HPDE6-E6E7 (cell line): ENCODE measurements around the gene MYO19.

Experiments
- DNase-seq: peaks from one replicate; pipeline ENCODE4 v3.0.0; 2011; ENCODE audit warnings: missing footprints; ENCODE audit errors: extremely low spot score

The MYO19 gene, protein sequence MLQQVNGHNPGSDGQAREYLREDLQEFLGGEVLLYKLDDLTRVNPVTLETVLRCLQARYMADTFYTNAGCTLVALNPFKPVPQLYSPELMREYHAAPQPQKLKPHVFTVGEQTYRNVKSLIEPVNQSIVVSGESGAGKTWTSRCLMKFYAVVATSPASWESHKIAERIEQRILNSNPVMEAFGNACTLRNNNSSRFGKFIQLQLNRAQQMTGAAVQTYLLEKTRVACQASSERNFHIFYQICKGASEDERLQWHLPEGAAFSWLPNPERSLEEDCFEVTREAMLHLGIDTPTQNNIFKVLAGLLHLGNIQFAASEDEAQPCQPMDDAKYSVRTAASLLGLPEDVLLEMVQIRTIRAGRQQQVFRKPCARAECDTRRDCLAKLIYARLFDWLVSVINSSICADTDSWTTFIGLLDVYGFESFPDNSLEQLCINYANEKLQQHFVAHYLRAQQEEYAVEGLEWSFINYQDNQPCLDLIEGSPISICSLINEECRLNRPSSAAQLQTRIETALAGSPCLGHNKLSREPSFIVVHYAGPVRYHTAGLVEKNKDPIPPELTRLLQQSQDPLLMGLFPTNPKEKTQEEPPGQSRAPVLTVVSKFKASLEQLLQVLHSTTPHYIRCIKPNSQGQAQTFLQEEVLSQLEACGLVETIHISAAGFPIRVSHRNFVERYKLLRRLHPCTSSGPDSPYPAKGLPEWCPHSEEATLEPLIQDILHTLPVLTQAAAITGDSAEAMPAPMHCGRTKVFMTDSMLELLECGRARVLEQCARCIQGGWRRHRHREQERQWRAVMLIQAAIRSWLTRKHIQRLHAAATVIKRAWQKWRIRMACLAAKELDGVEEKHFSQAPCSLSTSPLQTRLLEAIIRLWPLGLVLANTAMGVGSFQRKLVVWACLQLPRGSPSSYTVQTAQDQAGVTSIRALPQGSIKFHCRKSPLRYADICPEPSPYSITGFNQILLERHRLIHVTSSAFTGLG

DNA sequence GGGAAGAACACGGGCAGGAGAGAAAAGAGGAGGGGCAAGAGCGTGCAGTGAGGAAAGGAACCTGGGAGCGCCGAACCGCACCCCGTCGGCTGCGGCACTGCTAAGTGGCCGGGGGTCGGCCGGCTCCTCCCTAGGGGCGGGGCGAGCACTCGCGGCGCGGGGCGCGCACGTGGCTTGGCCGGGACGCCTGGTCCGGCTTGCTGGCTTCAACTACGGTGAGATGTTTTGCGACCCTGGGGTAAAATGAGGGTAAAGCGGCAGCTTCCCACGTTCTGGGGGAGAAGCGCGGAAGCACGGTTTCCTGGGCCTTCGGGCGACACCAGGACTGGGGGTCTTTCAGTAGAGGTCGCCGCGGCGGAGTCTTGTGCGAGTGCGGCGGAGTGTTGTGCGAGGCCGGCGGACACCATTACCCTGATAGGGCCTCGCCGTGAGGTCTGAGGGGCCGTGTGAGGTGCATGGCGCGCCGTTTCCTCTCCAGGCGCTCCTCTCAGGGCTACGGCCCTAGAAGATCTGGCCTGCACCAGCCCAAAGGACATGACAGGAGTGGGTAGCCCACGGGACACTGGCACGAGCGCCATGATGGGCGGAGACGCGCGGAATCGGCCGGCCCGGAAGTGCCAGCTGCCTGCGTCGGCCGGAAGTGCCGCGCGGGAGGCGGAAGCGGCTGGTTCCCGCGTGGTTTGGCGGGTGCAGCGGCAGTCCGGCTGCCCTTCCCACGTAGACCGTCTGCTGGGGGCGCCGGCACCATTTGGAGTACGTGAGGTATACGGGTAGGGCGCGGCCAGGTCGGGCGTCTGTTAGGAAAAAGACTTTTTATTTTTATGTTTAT is at the start of gene MYO19, which contains the start of gene PIGW:
Gene MYO19, minus strand, starts transcription at position 29 of the 829 bp plus-strand sequence. CDS start 2,330 bp downstream, outside the sequence.
Gene PIGW, plus strand, starts transcription at position 148 of the 829 bp plus-strand sequence. CDS start 2,115 bp downstream, outside the sequence.
- peak; percentile 90 for DNase-seq

DNA sequence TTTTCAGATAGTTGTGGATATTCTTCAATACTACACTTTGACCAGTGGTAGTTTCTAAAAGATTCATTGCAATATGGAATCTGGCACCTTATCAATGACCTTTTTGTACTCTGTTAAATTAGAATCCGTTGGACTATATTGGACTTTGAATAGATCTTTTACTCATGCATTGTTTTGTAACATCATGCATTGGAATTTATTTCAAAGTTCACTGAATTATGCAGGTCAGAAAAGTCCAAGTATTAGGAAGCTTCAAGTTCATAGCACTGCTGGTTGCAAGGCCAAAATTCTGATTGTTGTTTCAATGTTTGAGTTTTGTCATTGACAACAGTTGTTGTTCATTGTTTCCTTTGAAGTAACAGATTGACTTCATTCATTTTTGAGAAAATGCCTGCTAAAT is 49.1 kb upstream of the MYO19 start:
- no peak for DNase-seq

DNA sequence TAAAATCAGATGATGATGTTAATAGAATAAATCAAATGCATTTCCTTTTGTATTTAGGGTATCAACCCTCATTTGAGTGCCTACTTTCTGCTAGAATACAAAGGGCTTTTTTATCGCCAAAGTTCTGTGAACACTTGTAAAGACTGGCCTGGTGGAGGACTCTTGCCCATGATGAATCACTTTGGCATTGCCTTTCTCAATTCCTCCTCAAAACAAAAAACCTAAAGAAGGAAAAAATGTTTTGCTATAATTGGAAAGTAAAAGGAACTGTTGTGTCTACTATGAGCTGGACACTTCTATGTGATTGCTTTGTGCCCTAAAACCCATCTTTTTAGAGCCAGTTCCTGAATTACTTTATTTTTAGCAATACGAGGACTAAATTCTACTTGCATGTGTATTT is 44.0 kb upstream of the MYO19 start:
- DNase-seq = no peak

DNA sequence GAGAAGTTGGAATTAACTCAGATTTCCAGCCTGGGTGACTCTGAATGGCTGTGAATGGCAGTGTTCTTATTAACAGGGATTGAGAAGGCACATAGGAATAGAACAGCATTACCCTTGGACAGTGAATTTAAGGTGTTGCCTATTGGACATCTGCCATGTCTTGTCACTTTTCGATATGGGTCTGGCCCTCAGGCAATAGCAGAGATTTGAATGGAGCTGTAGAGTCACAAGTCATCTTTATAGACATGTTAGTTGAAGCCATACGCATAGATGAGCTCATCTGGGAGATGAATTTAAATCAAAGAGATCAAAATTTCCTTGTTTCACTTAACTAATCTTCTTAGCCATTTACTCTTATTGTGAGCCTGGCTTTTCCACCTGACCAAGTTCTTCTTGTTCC is 42.1 kb upstream of the MYO19 start:
- no peak for DNase-seq

DNA sequence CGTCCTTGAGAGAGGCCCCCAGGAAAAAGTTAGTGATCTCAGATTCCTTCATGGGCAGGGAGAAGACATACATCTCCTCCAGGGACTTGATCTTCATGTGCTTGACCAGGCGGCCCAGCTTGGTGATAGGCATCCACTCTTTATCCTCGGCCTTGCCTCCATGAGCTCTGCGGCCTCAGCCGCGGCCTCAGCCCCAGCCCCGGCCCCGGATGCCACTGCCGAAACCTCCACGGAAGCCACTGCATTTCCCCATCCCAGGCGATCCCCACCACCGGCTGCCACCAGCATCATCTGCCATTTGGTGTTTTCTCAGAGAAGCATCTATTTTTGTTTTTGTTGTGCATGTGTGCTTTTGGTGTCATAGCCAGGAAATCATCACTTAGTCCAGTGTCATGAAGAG is 40.4 kb upstream of the MYO19 start:
- no peak for DNase-seq

DNA sequence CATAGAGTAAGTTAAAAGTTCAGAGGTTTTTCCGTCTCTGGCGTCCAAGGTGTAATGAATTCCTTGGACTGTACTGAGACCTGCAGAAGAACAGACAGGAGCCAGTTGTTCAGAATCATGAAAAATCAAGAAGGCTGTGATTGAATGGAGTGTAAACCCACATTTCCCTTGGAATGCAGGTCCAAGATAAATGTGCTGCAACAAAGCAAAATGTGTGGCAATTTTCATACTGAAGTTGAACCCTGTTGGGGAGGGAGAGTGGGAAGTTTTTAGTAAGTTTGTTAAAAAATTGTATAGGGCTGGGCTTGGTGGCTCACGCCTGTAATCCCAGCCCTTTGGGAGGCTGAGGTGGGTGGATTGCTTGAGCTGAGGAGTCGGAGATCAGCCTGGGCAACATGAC is 31.4 kb upstream of the MYO19 start:
- DNase-seq = no peak

DNA sequence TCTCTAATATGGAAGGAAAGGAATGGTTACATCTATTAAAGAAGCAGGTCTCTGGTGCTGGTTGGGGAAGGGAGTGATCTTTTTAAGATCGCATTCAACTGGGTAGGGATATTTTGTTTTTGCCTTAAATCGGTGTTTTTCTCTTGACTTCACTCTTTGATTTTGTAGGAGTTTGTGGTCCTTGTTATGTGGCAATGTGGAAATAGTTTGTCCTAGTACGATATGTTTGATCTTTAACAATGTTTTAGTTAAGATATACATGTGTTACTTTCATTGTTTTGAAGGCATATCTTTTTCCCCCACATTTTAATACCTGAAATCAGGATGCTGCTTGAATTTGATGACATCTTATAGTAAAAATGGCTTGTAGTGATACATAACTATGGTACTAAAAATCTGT is 18.8 kb upstream of the MYO19 start:
- DNase-seq = no peak

DNA sequence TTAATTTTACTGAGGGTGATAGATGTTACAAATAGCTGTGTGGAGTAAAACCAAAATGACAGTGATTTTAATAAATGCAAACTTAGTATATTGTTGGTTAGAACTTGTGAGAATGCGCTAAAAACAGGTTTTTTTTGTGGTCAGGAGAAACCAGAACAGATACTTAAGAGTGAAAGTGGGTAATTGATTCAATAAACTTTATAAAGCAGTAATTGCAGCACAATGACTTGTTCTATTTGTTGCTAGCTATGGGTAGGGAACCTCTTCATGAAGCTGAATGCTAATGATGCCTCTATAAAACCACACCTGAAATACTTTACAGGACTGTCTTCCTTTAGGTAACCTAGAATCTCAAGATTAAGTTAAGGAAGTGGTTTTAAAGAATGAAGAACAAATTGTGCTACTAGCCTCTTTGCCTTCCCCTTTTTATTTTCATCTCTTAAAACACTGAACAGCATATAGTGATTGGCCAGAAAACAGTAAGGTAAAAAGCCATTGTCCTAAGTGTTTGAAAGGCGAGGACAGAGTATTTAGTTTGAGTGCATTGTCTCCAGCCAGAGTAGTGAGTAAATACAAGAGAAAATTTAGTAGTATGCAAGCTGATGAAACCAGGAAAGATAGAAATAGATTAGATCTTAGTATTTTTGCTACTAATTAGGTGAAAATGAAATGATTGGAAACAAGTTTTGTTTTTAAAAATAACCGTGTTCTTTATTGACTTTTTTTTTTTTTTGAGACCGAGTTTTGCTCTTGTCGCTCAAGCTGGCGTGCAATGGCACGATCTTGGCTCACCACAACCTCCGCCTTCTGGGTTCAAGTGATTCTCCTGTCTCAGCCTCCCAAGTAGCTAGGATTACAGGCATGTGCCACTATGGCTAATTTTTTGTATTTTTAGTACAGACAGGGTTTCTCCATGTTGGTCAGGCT is 16.1 kb upstream of the MYO19 start:
- DNase-seq = no peak

DNA sequence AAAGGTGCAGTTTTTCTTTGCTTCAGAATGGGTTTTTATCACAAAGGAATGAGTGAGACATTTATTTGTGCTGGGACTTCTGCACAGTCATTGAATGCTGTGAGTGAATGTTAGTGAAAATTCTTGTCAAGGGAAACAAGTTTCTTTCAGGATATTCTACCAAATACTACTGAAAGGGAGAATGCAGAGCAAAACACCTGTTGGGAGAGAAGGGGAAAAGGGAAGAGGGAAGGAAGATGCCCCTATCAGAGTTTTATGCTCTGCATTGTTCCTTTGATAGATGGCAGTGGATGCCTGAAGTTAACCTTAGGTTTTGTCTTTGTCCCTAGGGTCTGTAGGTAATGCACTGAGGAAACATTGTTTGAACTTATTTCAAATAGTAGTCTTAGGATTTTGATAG is 13.1 kb upstream of the MYO19 start:
- DNase-seq = no peak

DNA sequence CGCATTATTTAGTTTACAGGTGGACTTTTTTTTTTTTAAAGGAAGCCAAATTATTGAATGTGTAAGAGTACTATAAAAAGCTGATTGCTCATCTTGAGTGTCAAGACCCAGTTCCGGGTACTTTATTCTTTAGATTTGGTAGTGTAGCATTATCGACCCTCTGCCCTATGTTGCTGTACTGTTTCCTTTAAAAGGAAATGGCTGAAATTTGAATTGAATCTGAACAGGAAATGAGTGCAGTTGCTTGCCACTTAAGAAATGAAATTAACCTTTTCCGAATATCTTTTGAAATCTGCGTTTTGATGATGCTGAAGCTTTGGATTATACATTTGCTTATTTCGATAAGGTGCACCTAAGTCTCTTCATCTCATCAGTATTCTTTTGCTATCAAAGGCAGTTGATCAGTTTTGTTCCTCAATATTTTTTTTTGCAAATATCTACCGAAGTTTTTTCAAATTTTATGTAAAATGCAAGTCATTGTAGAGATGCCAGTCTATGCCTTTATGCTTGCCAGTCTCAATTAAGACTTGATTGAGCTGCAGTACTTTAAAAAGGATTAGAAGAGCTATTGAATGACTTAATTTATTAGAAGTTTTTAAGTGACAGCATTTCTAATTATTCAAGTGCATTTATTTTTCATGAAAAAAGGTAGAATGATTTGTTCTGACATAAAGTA is 11.9 kb upstream of the MYO19 start:
- no peak for DNase-seq

DNA sequence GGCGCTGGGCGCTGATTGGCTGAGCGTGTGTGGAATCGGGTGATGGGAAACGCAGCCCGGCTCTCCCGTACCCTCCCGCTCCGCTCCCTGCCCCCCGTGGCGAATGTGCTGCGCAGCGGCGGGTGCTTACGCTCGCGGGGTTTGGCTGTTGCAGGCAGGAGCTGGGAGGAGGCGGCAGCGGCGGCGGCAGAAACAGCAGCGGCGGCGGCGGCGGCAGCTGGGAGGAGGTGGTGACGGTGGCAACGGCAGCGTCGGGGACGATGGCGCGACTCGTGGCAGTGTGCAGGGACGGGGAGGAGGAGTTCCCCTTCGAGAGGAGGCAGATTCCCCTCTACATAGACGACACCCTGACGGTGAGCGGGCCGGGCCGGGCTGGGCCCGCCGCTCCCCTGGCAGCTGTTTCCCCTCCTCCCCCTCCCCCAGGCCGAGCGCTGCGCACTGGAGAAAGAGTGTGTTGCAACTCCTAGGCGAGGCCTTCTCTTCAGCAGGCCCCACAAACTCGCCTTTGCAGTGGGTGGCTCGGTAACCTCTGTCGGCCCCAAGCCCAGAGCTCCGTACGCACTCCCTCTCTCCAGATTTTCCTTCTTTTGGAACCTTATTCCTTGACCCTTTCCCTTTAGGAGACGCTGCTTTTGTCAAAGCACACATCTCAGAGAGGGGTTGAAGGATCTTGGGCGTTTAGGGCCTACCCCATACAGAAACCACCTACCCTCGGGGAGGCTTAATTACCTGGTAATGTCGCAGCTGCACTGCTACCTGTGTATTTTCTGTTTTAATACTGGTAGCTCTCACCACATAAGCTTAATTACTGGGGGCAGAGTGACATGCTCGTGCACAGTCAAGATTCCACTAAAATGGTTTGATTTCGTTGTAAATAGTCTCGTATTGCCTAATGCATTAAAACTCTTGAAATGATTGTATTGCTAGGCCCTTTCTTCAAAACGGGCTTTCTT is 11.1 kb upstream of the MYO19 start:
- peak; percentile 95 for DNase-seq

DNA sequence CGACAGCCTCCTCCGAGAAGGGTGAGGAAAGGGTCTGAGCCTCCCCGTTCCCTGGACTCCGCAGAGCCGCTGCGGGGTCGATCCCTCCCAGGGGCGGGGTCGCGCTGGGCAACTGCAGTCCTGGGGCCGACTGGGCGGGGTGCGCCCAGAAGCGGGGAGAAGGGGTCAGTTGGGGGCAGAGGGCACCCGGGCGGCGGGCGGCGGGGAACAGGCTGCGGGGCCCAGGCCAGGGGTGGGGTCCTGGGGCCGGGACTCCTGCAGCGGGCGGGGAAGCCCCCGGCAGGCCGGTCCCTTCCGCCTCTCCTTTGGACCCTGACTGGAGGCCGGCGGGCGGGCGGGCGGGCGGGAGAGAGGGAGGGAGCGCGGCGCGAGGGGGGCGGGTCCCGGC is 10.4 kb upstream of the MYO19 start:
- no peak for DNase-seq

DNA sequence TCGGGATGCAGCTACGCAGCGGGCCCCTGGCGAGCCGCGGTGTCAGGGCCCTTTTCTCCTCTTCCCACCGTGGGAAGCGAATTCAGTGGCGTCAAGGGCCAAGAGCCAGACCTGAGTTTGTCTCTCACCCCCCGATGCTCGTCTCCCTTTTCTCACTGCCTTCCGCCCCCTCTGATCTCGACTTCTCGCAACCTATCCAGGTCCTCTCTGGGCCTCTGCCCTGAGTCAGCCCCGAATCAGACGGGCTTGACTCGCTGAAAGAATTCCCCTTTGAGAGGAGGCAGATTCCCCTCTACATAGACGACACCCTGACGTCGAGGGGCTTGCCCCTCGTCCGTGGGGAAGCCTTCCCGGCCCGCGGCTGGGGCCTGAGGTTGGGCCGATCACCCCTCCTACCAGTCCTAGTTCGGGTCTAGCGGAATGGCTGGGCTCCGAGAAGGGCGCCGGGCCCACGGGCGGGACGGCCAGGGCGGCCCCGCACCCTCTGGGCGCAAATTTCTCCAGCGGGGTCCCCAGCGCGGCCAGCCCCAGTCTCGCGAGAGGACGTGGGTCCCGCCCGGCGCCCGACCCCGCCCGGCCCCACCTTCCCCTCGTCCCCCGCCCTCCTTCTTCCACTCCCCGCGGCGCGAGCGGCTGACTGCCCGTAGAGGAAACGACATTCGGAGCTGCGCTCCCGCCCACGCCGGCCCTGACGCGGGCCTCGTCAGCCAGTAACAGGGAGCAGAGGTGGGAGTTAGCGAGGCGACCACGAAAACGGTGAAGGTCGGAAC is 9.8 kb upstream of the MYO19 start, which contains the start of gene GGNBP2:
Gene GGNBP2, plus strand, starts transcription at position 613 of the 770 bp plus-strand sequence. CDS start 806 bp downstream, outside the sequence.
- DNase-seq = peak; percentile 88

DNA sequence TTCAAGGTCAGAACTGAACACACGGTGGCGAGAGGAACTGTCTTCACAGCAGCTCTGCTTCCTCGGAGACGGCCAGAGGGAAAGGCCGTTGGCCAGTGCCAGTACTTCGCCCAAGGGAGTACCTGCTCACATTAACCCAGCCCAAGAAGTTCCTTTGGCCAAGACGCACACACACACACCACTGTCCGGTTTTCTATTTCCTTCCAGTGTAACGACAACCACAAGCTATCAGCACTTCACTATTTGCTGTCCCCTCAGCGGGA is 9.3 kb upstream of the MYO19 start:
- peak; percentile 19 for DNase-seq

DNA sequence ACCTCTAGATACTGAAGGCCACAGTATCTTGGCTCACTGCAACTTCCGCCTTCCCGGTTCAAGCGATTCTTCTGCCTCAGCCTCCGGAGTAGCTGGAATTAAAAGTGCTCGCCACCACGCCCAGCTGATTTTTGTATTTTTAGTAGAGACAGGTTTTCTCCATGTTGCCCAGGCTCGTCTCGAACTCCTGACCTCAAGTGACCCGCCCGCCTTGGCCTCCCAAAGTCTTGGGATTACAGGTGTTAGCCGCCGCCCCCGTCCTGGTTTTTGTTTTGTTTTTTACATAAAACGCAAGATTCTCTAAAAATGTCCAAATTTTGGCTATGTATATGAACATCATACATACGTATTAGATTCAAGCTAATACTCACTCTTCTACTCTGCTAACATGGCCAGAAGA is 8.1 kb upstream of the MYO19 start:
- no peak for DNase-seq

DNA sequence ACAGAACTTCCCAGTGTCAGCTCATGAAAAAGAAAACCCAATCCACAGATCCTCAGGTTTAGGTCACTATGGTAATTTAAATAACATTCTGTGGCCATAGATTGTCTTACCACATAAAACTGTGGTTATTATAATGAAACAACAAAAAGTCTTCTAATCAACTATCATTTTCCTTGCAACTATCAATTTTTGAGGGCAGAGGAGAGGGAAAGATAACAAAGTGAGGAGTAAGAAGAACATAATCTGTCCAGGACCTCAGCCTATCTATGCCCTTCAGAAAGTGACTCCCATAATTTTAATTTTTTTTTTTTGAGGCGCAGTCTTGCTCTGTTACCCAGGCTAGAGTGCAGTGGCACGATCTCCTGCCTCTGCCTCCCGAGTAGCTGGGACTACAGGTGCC is 6.0 kb upstream of the MYO19 start:
- DNase-seq = no peak

DNA sequence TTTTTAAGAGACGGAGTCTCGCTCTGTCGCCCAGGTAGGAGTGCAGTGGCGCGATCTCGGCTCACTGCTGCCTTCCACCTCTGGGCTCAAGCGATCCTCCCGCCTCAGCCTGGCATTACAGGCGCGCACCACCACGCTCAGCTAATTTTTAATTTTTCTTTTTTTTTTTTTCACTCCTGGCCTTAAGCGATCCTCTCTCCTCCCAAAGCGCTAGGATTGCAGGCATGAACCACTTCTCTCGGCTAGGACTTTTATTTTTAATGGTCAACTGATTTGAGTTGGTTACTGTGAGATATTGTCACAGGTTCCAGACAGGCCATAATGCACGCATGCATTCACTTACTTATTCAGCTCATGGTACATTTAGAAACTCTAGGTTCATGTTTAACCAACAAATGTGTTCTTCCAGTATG is 1.0 kb upstream of the MYO19 start:
- DNase-seq = no peak
